WTC11 (cell line): Measurements from ENCODE around the gene SHROOM1. TPM values are rescaled to one million over a fixed set of nuclear protein-coding genes. Genes with fewer than 3 reads are reported as not detected.

ENCODE experiments used
- ATAC-seq: fragments of 200-7000 bp; cut with Tn5 transposase; 2 replicates; pipeline ENCODE4 v1.10.0; 2021; ENCODE audit warnings: mild to moderate bottlenecking, moderate library complexity
- CTCF ChIA-PET: fragments of 300-600 bp; sonication (Branson Sonifier 250); formaldehyde crosslinking; loops from one replicate; lab custom pipeline; 2021; ENCODE audit warnings: antibody characterized with exemption; lab: Charles Lee
- POLR2A ChIA-PET: fragments of 350-600 bp; sonication (Branson Sonifier 250); formaldehyde crosslinking; loops from one replicate; lab custom pipeline; 2021; ENCODE audit warnings: antibody characterized with exemption; lab: Charles Lee
- DNase-seq: peaks from one replicate; pipeline ENCODE4 v3.0.0; 2021; ENCODE audit warnings: low spot score
- H3K27ac Mint-ChIP-seq: 2 replicates; pipeline ENCODE4 v1.8.0; 2021; ENCODE audit warnings: mixed read lengths
- H3K27me3 Mint-ChIP-seq: 2 replicates; pipeline ENCODE4 v1.8.0; 2021; ENCODE audit warnings: low read depth, mild to moderate bottlenecking, moderate library complexity, mixed read lengths
- H3K36me3 Mint-ChIP-seq: 2 replicates; pipeline ENCODE4 v1.8.0; 2021; ENCODE audit warnings: mixed read lengths
- H3K4me1 Mint-ChIP-seq: 2 replicates; pipeline ENCODE4 v1.8.0; 2022; ENCODE audit warnings: mixed read lengths
- H3K4me3 Mint-ChIP-seq: 2 replicates; pipeline ENCODE4 v1.8.0; 2021; ENCODE audit warnings: mild to moderate bottlenecking, moderate library complexity, mixed read lengths
- H3K9me3 Mint-ChIP-seq: 2 replicates; pipeline ENCODE4 v1.8.0; 2021; ENCODE audit warnings: mixed read lengths
- ESRRA ChIP-seq: sonication (generic); formaldehyde crosslinking; IDR thresholded peaks from 2 replicates; pipeline ENCODE4 v1.8.1; 2022; ENCODE audit warnings: mild to moderate bottlenecking, missing genetic modification reagents, borderline replicate concordance
- ETV6 ChIP-seq: sonication (generic); formaldehyde crosslinking; IDR thresholded peaks from 2 replicates; pipeline ENCODE4 v1.8.1; 2022; ENCODE audit warnings: mild to moderate bottlenecking, missing genetic modification reagents
- FOXK1 ChIP-seq: sonication (generic); formaldehyde crosslinking; IDR thresholded peaks from 2 replicates; pipeline ENCODE4 v1.8.0; 2022; ENCODE audit warnings: mild to moderate bottlenecking, moderate library complexity, missing genetic modification reagents
- JAZF1 ChIP-seq: fragments of 250-450 bp; sonication (Bioruptor Pico); IDR thresholded peaks from 2 replicates; pipeline ENCODE4 v1.9.0; 2021; ENCODE audit warnings: moderate library complexity, mild to moderate bottlenecking, inconsistent platforms
- KAT7 ChIP-seq: sonication (generic); formaldehyde crosslinking; IDR thresholded peaks from 2 replicates; pipeline ENCODE4 v1.8.1; 2023; ENCODE audit warnings: missing genetic modification reagents, mild to moderate bottlenecking, borderline replicate concordance
- NR3C1 ChIP-seq: sonication (generic); formaldehyde crosslinking; conservative IDR thresholded peaks from 2 replicates; pipeline ENCODE4 v1.8.1; 2023; ENCODE audit warnings: low read depth, mild to moderate bottlenecking, missing genetic modification reagents
- TCF7 ChIP-seq: sonication (generic); formaldehyde crosslinking; IDR thresholded peaks from 2 replicates; pipeline ENCODE4 v1.8.0; 2022; ENCODE audit warnings: mild to moderate bottlenecking, low read depth, missing genetic modification reagents, moderate library complexity
- TEAD4 ChIP-seq: sonication (generic); formaldehyde crosslinking; IDR thresholded peaks from 2 replicates; pipeline ENCODE4 v1.8.0; 2022; ENCODE audit warnings: mild to moderate bottlenecking, missing genetic modification reagents
- ZNF219 ChIP-seq: sonication (generic); formaldehyde crosslinking; IDR thresholded peaks from 2 replicates; pipeline ENCODE4 v1.8.0; 2023; ENCODE audit warnings: missing genetic modification reagents, mild to moderate bottlenecking, borderline replicate concordance
- ZNF423 ChIP-seq: fragments of 250-450 bp; sonication (Bioruptor Pico); IDR thresholded peaks from 2 replicates; pipeline ENCODE4 v2.1.2; 2022; ENCODE audit warnings: mild to moderate bottlenecking, moderate library complexity
- total RNA-seq: library from RNA; stranded (reverse); gene quantifications from 3 replicates; pipeline ENCODE4 v1.2.3, GENCODE V29; 2021
- TF ChIP-seq, protein P1 (sequence below): sonication (generic); formaldehyde crosslinking; IDR thresholded peaks from 2 replicates; pipeline ENCODE4 v1.8.1; 2022; ENCODE audit warnings: low read depth, mild to moderate bottlenecking, moderate library complexity, missing genetic modification reagents, borderline replicate concordance
- TF ChIP-seq, protein P2 (sequence below): sonication (generic); formaldehyde crosslinking; conservative IDR thresholded peaks from 2 replicates; pipeline ENCODE4 v1.8.1; 2023; ENCODE audit warnings: mild to moderate bottlenecking, low read depth, missing genetic modification reagents, moderate library complexity
- TF ChIP-seq, protein P3 (sequence below): sonication (generic); formaldehyde crosslinking; IDR thresholded peaks from 2 replicates; pipeline ENCODE4 v1.8.1; 2023; ENCODE audit warnings: mild to moderate bottlenecking, missing genetic modification reagents, moderate library complexity
- TF ChIP-seq, protein P4 (sequence below): fragments of 250-450 bp; sonication (Bioruptor Pico); IDR thresholded peaks from 2 replicates; pipeline ENCODE4 v1.9.0; 2021; ENCODE audit warnings: moderate library complexity, mild to moderate bottlenecking, inconsistent platforms, borderline replicate concordance
- TF ChIP-seq, protein P5 (sequence below): fragments of 250-450 bp; sonication (Bioruptor Pico); conservative IDR thresholded peaks from 2 replicates; pipeline ENCODE4 v1.9.0; 2021; ENCODE audit warnings: mild to moderate bottlenecking

SHROOM1 gene
- total RNA-seq, 1 experiment from 2014 or later: 8.1 TPM

DNA sequence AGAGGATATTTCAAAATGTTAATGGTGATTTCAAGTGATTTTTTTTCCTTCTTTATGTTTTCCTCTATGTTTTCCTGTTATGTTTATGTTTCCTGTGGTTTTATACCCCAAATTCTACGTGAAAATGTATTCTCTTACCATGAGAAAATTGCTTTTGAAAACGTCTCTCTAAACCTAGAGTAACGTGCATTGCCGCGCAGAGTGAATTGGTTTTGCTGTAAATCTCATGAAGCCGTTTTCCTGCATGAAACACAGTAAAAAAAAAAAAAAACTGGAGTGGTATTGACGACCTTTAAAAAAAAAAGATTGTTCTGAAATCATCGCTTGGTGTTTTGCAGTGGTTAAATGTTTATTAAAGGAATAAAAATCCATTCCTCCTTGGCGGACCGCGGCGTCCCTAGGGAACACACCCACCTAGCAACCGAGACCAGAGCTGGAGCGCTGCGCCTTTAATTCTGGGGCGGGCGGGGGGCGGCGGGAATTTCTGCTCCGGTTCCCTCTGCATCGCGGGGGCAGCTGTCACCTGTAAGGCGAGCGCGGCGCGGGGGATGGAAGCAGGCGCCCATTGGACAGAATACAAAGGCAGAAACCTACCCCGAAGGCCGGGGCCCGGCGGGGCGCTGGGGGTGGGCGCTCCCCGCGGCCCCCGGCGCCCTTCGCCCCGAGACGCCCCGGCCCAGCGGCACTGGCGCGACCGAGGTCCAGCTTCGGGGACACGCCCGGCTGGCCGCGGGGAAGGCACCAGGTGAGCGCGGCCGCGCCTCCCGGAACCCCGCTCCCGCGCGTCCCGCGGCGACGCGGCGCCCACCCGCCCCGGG lies 17.5 kb downstream of the SHROOM1 start, which contains the start of gene SOWAHA:
SOWAHA (plus strand) TSS at position 522 of the 818 bp plus-strand sequence. CDS start 320 bp downstream, outside the sequence.
- CTCF ChIA-PET: interaction anchor here (0.6 to 3.1 kb wide), 13 partner anchors 10 to 1135 kb away, joined by 3 to 26 read pairs (median 7); partner anchors contain the start of genes CCNI2, GDF9, KIF3A and SEPTIN8
- H3K27me3 Mint-ChIP-seq: peaks cover 71% of the 10 kb centered on the region
- POLR2A ChIA-PET: interaction anchor here (0.6 to 1.9 kb wide), 5 partner anchors 10 to 63 kb away, joined by 3 to 7 read pairs (median 4); partner anchors contain the start of genes GDF9 and UQCRQ
- TF ChIP-seq FOXK1 (CRISPR knock-in tag) (no peak), ZNF423 (CRISPR knock-in tag) (peak; percentile 49)
- DNase-seq (peak; percentile 63), ATAC-seq (no peak)
- peak within 1 kb of the TSS; percentile 64 for H3K4me3 Mint-ChIP-seq
- peaks cover 13% of the 10 kb centered on the region for H3K4me1 Mint-ChIP-seq
- H3K36me3 Mint-ChIP-seq: no peaks in the 10 kb centered on the region
- H3K27ac Mint-ChIP-seq: no peak within 1 kb of the TSS
- H3K9me3 Mint-ChIP-seq: no peaks in the 10 kb centered on the region

DNA sequence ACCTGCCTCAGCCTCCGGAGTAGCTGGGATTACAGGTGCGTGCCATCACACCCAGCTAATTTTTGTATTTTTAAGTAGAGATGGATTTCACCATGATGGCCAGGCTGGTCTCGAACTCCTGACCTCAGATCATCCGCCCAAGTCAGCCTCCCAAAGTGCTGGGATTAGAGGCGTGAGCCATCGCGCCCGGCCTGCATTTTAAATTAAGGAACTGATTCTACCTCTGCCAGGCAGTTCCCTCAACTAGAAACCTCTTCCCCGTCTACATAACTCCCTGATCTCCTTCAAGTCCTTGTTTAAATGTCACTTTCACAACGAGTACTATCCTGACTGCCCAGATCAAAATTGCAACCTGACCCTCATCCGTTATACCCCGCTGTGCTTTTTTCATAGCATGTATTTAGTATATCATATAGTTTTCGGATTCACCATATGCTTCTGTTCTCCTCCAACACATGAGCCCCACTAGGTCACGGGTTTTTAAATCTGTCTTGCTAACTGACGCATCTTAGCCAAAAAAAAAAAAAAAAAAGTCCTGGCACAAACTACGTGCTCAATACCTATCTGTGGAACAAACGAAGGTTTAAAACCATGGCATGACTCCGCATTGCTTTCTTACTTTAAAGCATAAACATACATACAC lies 18.2 kb downstream of the SHROOM1 start:
- H3K36me3 Mint-ChIP-seq: no peaks in the 10 kb centered on the region
- no peak overlapping the region for H3K27ac Mint-ChIP-seq
- H3K4me1 Mint-ChIP-seq: peaks cover 17% of the 10 kb centered on the region

More for the DNA sequence above, 18.2 kb downstream of the SHROOM1 start:
- Mint-ChIP-seq H3K4me3 (peak overlapping the region; percentile 64), H3K27me3 (peaks cover 66% of the 10 kb centered on the region), H3K9me3 (no peaks in the 10 kb centered on the region)
- CTCF ChIA-PET: interaction anchor here (2.3 kb wide), 1 partner anchor 8 kb away, joined by 9 read pairs; no protein-coding TSS in a partner anchor
- TF ChIP-seq ESRRA (no peak), KAT7 (CRISPR knock-in tag) (no peak), ZNF219 (CRISPR knock-in tag) (no peak), TEAD4 (CRISPR knock-in tag) (no peak), ETV6 (no peak), TCF7 (CRISPR knock-in tag) (no peak), JAZF1 (CRISPR knock-in tag) (no peak), NR3C1 (no peak)
- TF ChIP-seq, protein P1, sequence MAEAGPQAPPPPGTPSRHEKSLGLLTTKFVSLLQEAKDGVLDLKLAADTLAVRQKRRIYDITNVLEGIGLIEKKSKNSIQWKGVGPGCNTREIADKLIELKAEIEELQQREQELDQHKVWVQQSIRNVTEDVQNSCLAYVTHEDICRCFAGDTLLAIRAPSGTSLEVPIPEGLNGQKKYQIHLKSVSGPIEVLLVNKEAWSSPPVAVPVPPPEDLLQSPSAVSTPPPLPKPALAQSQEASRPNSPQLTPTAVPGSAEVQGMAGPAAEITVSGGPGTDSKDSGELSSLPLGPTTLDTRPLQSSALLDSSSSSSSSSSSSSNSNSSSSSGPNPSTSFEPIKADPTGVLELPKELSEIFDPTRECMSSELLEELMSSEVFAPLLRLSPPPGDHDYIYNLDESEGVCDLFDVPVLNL (CRISPR knock-in tag): no peak
- TF ChIP-seq, protein P2, sequence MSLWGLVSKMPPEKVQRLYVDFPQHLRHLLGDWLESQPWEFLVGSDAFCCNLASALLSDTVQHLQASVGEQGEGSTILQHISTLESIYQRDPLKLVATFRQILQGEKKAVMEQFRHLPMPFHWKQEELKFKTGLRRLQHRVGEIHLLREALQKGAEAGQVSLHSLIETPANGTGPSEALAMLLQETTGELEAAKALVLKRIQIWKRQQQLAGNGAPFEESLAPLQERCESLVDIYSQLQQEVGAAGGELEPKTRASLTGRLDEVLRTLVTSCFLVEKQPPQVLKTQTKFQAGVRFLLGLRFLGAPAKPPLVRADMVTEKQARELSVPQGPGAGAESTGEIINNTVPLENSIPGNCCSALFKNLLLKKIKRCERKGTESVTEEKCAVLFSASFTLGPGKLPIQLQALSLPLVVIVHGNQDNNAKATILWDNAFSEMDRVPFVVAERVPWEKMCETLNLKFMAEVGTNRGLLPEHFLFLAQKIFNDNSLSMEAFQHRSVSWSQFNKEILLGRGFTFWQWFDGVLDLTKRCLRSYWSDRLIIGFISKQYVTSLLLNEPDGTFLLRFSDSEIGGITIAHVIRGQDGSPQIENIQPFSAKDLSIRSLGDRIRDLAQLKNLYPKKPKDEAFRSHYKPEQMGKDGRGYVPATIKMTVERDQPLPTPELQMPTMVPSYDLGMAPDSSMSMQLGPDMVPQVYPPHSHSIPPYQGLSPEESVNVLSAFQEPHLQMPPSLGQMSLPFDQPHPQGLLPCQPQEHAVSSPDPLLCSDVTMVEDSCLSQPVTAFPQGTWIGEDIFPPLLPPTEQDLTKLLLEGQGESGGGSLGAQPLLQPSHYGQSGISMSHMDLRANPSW: no peak
- TF ChIP-seq, protein P3, sequence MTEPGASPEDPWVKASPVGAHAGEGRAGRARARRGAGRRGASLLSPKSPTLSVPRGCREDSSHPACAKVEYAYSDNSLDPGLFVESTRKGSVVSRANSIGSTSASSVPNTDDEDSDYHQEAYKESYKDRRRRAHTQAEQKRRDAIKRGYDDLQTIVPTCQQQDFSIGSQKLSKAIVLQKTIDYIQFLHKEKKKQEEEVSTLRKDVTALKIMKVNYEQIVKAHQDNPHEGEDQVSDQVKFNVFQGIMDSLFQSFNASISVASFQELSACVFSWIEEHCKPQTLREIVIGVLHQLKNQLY (CRISPR knock-in tag): no peak
- TF ChIP-seq, protein P4, sequence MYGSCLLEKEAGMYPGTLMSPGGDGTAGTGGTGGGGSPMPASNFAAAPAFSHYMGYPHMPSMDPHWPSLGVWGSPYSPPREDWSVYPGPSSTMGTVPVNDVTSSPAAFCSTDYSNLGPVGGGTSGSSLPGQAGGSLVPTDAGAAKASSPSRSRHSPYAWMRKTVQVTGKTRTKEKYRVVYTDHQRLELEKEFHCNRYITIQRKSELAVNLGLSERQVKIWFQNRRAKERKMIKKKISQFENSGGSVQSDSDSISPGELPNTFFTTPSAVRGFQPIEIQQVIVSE (CRISPR knock-in tag): no peak
- TF ChIP-seq, protein P5, sequence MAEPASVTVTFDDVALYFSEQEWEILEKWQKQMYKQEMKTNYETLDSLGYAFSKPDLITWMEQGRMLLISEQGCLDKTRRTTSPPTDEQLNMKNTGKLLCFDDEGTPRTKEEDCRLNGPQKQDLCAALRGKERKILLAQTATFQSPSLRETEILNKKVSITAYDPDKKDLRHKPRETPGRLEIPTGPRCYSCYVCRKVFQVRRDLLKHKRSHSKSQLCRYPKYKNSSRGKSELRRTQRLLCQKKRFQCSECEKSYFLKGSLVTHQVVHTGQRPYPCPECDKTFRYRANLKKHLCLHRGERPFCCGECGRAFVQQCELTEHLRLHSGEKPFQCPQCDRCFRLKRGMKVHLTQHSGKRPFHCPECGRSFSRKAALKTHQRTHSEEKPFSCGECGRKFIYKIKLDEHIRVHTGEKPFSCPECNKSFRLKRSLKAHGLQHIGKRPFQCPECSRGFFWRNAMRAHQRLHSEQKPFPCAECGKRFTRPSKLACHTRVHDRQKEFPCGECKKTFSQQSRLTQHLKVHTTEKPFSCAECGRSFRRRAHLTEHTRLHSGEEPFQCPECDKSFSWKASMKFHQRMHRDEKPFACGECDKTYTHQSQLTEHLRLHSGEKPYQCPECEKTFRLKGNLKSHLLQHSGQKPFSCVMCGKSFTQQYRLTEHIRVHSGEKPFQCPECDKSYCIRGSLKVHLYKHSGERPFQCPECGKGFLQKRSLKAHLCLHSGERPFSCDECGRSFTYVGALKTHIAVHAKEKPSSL (CRISPR knock-in tag): no peak
- no peak for DNase-seq
- POLR2A ChIA-PET: interaction anchor here (1.0 kb wide), 1 partner anchor 14 kb away, joined by 3 read pairs; no protein-coding TSS in a partner anchor
- no peak for ATAC-seq
